GM23338 (cell line): Measurements from ENCODE around the gene FCN3.

Source experiments
- CREB1 ChIP-seq: fragments of 250-450 bp; sonication (Bioruptor Pico); IDR thresholded peaks from 2 replicates; pipeline ENCODE4 v1.5.0; 2020; ENCODE audit warnings: low read depth, mild to moderate bottlenecking, moderate library complexity
- CTCF ChIP-seq, 2 experiments: fragments of 200-600 bp in 1 of 2; sonication (generic) in 1 of 2; conservative IDR thresholded peaks; 2 replicates each; pipeline versions ENCODE4 v1.5.1 to v1.6.1; 2016 to 2017; ENCODE audit warnings: antibody characterized with exemption in 2 of 2, low read depth in 2 of 2, mild to moderate bottlenecking in 2 of 2, moderate library complexity in 1 of 2
- ETS1 ChIP-seq: IDR thresholded peaks from 2 replicates; pipeline ENCODE4 v1.6.1; 2016; ENCODE audit warnings: antibody characterized with exemption
- EZH2 ChIP-seq: fragments of 200-600 bp; sonication (generic); IDR thresholded peaks from one replicate; pipeline ENCODE4 v1.8.0; 2017; ENCODE audit warnings: antibody characterized with exemption, mild to moderate bottlenecking, low read depth; ENCODE audit not compliant: unreplicated experiment
- EZH2phosphoT487 ChIP-seq: fragments of 200-600 bp; sonication (generic); IDR thresholded peaks from one replicate; pipeline ENCODE4 v1.8.1; 2018; ENCODE audit warnings: antibody characterized with exemption; ENCODE audit not compliant: unreplicated experiment
- JUNB ChIP-seq: IDR thresholded peaks from one replicate; pipeline ENCODE4 v1.6.1; 2016; ENCODE audit warnings: antibody characterized with exemption; ENCODE audit not compliant: unreplicated experiment
- POLR2AphosphoS5 ChIP-seq: IDR thresholded peaks from 2 replicates; pipeline ENCODE4 v1.6.1; 2016; ENCODE audit warnings: antibody characterized with exemption, low read depth
- REST ChIP-seq: IDR thresholded peaks from one replicate; pipeline ENCODE4 v1.6.1; 2018; ENCODE audit warnings: antibody characterized with exemption; ENCODE audit not compliant: unreplicated experiment
- STAT1 ChIP-seq: IDR thresholded peaks from one replicate; pipeline ENCODE4 v1.6.1; 2016; ENCODE audit warnings: antibody characterized with exemption; ENCODE audit not compliant: unreplicated experiment
- ZNF331 ChIP-seq: fragments of 250-450 bp; sonication (Bioruptor Pico); IDR thresholded peaks from 2 replicates; pipeline ENCODE4 v1.5.0; 2020; ENCODE audit warnings: low read depth, mild to moderate bottlenecking, moderate library complexity
- ZNF462 ChIP-seq: fragments of 250-450 bp; sonication (Bioruptor Pico); IDR thresholded peaks from 2 replicates; pipeline ENCODE4 v1.5.0; 2020; ENCODE audit warnings: mild to moderate bottlenecking, moderate library complexity

GRCh38 chr1:27400082-27400962, 25.7 kb upstream of the FCN3 start:
- TF ChIP-seq CTCF (conservative IDR thresholded peaks at IDR 0.05; ENCODE audit: low read depth in 2 of 2) (no peak), EZH2phosphoT487 (no peak), POLR2AphosphoS5 (no peak), REST (no peak), EZH2 (no peak), ZNF462 (no peak), JUNB (no peak), STAT1 (no peak), ETS1 (no peak), ZNF331 (CRISPR knock-in tag) (no peak), CREB1 (CRISPR knock-in tag) (no peak)
